ENCODE measurements around the gene WHRN.

The WHRN gene

GRCh38 chr9:114423181-114423580, 82.1 kb downstream of the WHRN start:
- Histone ChIP-seq H3K9me3 (ENCODE audit: control insufficient read depth, low read length) (no peaks in the 10 kb centered on the region), H3K79me2 (no peaks in the 10 kb centered on the region), H3K27me3 (ENCODE audit: control insufficient read depth, insufficient read depth, low read length) (no peaks in the 10 kb centered on the region), H3K4me3 (ENCODE audit: low read depth, low read length) (no peak overlapping the region), H3K36me3 (ENCODE audit: control insufficient read depth, insufficient read depth, low read length) (no peaks in the 10 kb centered on the region), H2AFZ (no peak overlapping the region), H3K27ac (no peak overlapping the region), H3K4me2 (ENCODE audit: low read length) (no peak overlapping the region), H3K9ac (no peak overlapping the region), H3K4me1 (no peaks in the 10 kb centered on the region)
- TF ChIP-seq CTCF (IDR thresholded peaks at IDR 0.05), result no peak

GRCh38 chr9:114421147-114421546, 84.1 kb downstream of the WHRN start:
- no peak for TF ChIP-seq CTCF (IDR thresholded peaks at IDR 0.05)
- H3K4me3 ChIP-seq (ENCODE audit: low read depth, low read length), result no peak overlapping the region
- no peak overlapping the region for H3K27ac ChIP-seq
- no peak overlapping the region for H3K9ac ChIP-seq
- no peak overlapping the region for H2AFZ ChIP-seq
- no peaks in the 10 kb centered on the region for H3K9me3 ChIP-seq (ENCODE audit: control insufficient read depth, low read length)
- H3K36me3 ChIP-seq (ENCODE audit: control insufficient read depth, insufficient read depth, low read length), result no peaks in the 10 kb centered on the region
- H3K27me3 ChIP-seq (ENCODE audit: control insufficient read depth, insufficient read depth, low read length), result no peaks in the 10 kb centered on the region
- no peak overlapping the region for H3K4me2 ChIP-seq (ENCODE audit: low read length)
- H3K79me2 ChIP-seq, result no peaks in the 10 kb centered on the region
- no peaks in the 10 kb centered on the region for H3K4me1 ChIP-seq

GRCh38 chr9:114419796-114420195, 85.5 kb downstream of the WHRN start:
- H3K79me2 ChIP-seq, result no peaks in the 10 kb centered on the region
- no peak overlapping the region for H3K4me2 ChIP-seq (ENCODE audit: low read length)
- no peak for TF ChIP-seq CTCF (IDR thresholded peaks at IDR 0.05)
- no peak overlapping the region for H2AFZ ChIP-seq
- H3K27ac ChIP-seq, result no peak overlapping the region
- H3K36me3 ChIP-seq (ENCODE audit: control insufficient read depth, insufficient read depth, low read length), result no peaks in the 10 kb centered on the region
- H3K9ac ChIP-seq, result no peak overlapping the region
- H3K27me3 ChIP-seq (ENCODE audit: control insufficient read depth, insufficient read depth, low read length), result no peaks in the 10 kb centered on the region
- no peaks in the 10 kb centered on the region for H3K9me3 ChIP-seq (ENCODE audit: control insufficient read depth, low read length)
- no peak overlapping the region for H3K4me3 ChIP-seq (ENCODE audit: low read depth, low read length)
- no peaks in the 10 kb centered on the region for H3K4me1 ChIP-seq

- H3K36me3 ChIP-seq (ENCODE audit: control insufficient read depth, insufficient read depth, low read length), result no peaks in the 10 kb centered on the region
- no peaks in the 10 kb centered on the region for H3K79me2 ChIP-seq
- no peak overlapping the region for H3K9ac ChIP-seq
- H3K27ac ChIP-seq, result no peak overlapping the region
- no peak overlapping the region for H2AFZ ChIP-seq
- no peaks in the 10 kb centered on the region for H3K27me3 ChIP-seq (ENCODE audit: control insufficient read depth, insufficient read depth, low read length)
- H3K4me1 ChIP-seq, result no peaks in the 10 kb centered on the region
- H3K4me3 ChIP-seq (ENCODE audit: low read depth, low read length), result no peak overlapping the region
- no peaks in the 10 kb centered on the region for H3K9me3 ChIP-seq (ENCODE audit: control insufficient read depth, low read length)
- no peak for TF ChIP-seq CTCF (IDR thresholded peaks at IDR 0.05)
- H3K4me2 ChIP-seq (ENCODE audit: low read length), result no peak overlapping the region
Observed at GRCh38 chr9:114418053-114418452, 87.2 kb downstream of the WHRN start.

GRCh38 chr9:114417511-114417910, 87.8 kb downstream of the WHRN start:
- H3K9me3 ChIP-seq (ENCODE audit: control insufficient read depth, low read length), result no peaks in the 10 kb centered on the region
- no peak overlapping the region for H3K4me3 ChIP-seq (ENCODE audit: low read depth, low read length)
- no peaks in the 10 kb centered on the region for H3K27me3 ChIP-seq (ENCODE audit: control insufficient read depth, insufficient read depth, low read length)
- H3K9ac ChIP-seq, result no peak overlapping the region
- no peak for TF ChIP-seq CTCF (IDR thresholded peaks at IDR 0.05)
- no peaks in the 10 kb centered on the region for H3K79me2 ChIP-seq
- H3K4me1 ChIP-seq, result no peaks in the 10 kb centered on the region
- H3K27ac ChIP-seq, result no peak overlapping the region
- no peak overlapping the region for H2AFZ ChIP-seq
- no peak overlapping the region for H3K4me2 ChIP-seq (ENCODE audit: low read length)
- H3K36me3 ChIP-seq (ENCODE audit: control insufficient read depth, insufficient read depth, low read length), result no peaks in the 10 kb centered on the region

All from parathyroid adenoma (tissue), 2 donors.